Tibial nerve (tissue), 4 donors: Measurements from ENCODE around the gene CA12. TPM values are rescaled to one million over a fixed set of nuclear protein-coding genes. Genes with fewer than 3 reads are reported as not detected.

Experiments used
- DNase-seq, 2 donors: peaks; one replicate each; pipeline ENCODE4 v3.0.0-alpha.2; 2019; ENCODE audit warnings: low spot score in 2 of 2
- H3K27ac ChIP-seq, 4 donors: fragments of 200-600 bp; sonication (generic) in 3 of 4; one replicate each; pipeline ENCODE4 v1.5.1; 2017 to 2019; ENCODE audit warnings: mild to moderate bottlenecking in 1 of 4
- H3K27me3 ChIP-seq, 2 donors: fragments of 200-600 bp; sonication (generic) in 1 of 2; one replicate each; pipeline versions ENCODE4 v1.5.1 to v1.6.0; 2017 to 2019
- H3K36me3 ChIP-seq, 3 donors: fragments of 200-600 bp; sonication (generic); one replicate each; pipeline ENCODE4 v1.5.1; 2018 to 2019
- H3K4me1 ChIP-seq, 4 donors: fragments of 200-600 bp; sonication (generic) in 3 of 4; one replicate each; pipeline ENCODE4 v1.5.1; 2017 to 2019
- H3K4me3 ChIP-seq, 4 donors: fragments of 200-600 bp; sonication (generic) in 3 of 4; one replicate each; pipeline ENCODE4 v1.5.1; 2017 to 2019; ENCODE audit warnings: mild to moderate bottlenecking in 1 of 4, moderate library complexity in 1 of 4
- H3K9me3 ChIP-seq, 4 donors: fragments of 200-600 bp; sonication (generic) in 3 of 4; one replicate each; pipeline ENCODE4 v1.5.1; 2017 to 2019
- EP300 ChIP-seq, 2 donors: sonication (generic); formaldehyde crosslinking; IDR thresholded peaks; one replicate each; pipeline ENCODE4 v1.6.1; 2017; ENCODE audit warnings: antibody characterized with exemption in 2 of 2, mild to moderate bottlenecking in 1 of 2
- POLR2A ChIP-seq, 2 donors: fragments of 450-650 bp; IDR thresholded peaks; one replicate each; pipeline ENCODE4 v1.6.1; 2017; ENCODE audit warnings: antibody characterized with exemption in 2 of 2, mild to moderate bottlenecking in 2 of 2, moderate library complexity in 2 of 2
- WGBS, 2 donors: methylation state at CpG; one replicate each; pipeline ENCODE4 v1.1.5; 2018; 5-methylcytosine and 5-hydroxymethylcytosine counted together
- total RNA-seq, 4 donors: library from RNA; depleted of rRNA; stranded (reverse); fragments of >200 nt; gene quantifications; one replicate each; pipeline ENCODE4 v1.1.0, GENCODE V29; 2016
- TF ChIP-seq, protein P1 (sequence below), 5 experiments: fragments of 200-600 bp in 3 of 5; fragments of 450-650 bp in 2 of 5; sonication (generic) in 3 of 5; IDR thresholded peaks; one replicate each; pipeline ENCODE4 v1.5.1; 2016 to 2019; ENCODE audit warnings: antibody characterized with exemption in 5 of 5, mild to moderate bottlenecking in 3 of 5, moderate library complexity in 2 of 5

The CA12 gene
- total RNA-seq, 4 donors from 2014 or later: 0.22 to 2.5 (median 1.1) TPM

DNA sequence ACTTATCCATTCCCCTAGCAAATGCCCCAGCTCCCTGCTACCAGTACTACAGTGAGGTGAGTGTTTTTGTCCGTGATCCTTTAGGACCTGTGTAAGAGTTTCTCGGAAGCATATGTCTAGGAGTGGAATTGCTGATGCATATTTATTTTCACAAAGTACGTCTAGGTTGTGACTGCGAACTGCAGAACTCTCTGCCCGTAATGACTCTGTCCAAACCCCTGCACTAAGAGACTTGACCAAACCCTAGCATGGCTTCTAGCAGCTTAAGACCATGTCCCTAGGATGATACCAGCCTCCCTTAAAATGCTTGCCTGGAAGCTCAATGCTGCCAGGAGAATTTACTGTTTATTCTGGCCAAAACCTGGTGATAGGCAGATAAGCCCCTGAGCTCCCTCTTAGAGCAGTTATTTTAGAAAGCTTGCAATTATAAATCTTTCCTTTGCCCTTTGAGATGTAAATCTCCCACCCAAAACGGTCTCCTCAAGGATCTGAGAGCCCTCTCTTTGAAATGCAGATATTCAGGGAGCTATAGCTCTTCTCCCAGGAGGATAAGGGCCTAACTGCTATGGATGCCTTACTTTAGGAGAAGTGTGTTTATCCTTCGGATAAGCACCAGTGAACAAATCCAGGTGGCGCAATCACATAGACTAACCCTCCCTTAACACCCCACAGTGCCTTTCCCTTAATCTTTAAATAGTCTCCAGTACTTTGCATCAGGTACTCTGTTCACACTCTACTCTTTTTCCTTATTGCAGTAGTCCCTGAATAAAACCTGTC is 14.7 kb upstream of the CA12 start:
- no peak for DNase-seq
- Histone ChIP-seq H3K27ac (no peak overlapping the region), H3K36me3 (no peaks in the 10 kb centered on the region), H3K27me3 (no peaks in the 10 kb centered on the region), H3K4me1 (peaks cover 0 to 4% (median 0%) of the 10 kb centered on the region in 4 donors), H3K9me3 (no peaks in the 10 kb centered on the region), H3K4me3 (no peak overlapping the region)
- 76 to 85% methylated on average over 8 of the region's 8 CpGs for WGBS, 2 donors
- TF ChIP-seq, protein P1, sequence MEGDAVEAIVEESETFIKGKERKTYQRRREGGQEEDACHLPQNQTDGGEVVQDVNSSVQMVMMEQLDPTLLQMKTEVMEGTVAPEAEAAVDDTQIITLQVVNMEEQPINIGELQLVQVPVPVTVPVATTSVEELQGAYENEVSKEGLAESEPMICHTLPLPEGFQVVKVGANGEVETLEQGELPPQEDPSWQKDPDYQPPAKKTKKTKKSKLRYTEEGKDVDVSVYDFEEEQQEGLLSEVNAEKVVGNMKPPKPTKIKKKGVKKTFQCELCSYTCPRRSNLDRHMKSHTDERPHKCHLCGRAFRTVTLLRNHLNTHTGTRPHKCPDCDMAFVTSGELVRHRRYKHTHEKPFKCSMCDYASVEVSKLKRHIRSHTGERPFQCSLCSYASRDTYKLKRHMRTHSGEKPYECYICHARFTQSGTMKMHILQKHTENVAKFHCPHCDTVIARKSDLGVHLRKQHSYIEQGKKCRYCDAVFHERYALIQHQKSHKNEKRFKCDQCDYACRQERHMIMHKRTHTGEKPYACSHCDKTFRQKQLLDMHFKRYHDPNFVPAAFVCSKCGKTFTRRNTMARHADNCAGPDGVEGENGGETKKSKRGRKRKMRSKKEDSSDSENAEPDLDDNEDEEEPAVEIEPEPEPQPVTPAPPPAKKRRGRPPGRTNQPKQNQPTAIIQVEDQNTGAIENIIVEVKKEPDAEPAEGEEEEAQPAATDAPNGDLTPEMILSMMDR (IDR thresholded peaks at IDR 0.05): no peak
- TF ChIP-seq POLR2A (IDR thresholded peaks at IDR 0.05) (no peak), EP300 (IDR thresholded peaks at IDR 0.05) (no peak)

DNA sequence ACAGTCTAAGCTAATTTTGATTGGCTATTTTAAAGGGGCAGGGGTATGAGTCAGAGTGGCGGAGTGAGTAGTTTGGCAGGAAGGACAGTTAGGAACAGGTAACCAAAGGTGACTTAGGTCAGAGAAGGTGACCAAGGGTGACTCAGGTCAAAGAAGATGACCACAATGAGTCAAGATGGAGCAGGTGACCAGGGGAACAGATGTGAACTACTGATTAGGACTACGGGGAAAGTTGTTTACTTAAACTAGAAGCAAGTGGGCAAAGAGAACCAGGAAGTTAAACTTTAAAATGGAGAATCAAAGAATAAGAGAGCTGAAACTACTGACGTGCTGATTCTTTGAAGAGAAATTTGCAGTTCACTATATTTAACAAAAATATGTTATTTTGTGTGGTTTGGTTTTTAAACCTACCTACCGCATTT is 14.1 kb upstream of the CA12 start:
- TF ChIP-seq POLR2A (IDR thresholded peaks at IDR 0.05) (no peak), EP300 (IDR thresholded peaks at IDR 0.05) (no peak)
- TF ChIP-seq, protein P1 (IDR thresholded peaks at IDR 0.05): no peak
- DNase-seq: no peak
- 84% methylated on average over 4 of the region's 4 CpGs for WGBS, 2 donors
- no peak overlapping the region for H3K4me3 ChIP-seq
- no peaks in the 10 kb centered on the region for H3K36me3 ChIP-seq
- peaks cover 0 to 8% (median 0%) of the 10 kb centered on the region in 4 donors for H3K4me1 ChIP-seq
- H3K9me3 ChIP-seq: no peaks in the 10 kb centered on the region
- no peak overlapping the region for H3K27ac ChIP-seq
- H3K27me3 ChIP-seq: no peaks in the 10 kb centered on the region

DNA sequence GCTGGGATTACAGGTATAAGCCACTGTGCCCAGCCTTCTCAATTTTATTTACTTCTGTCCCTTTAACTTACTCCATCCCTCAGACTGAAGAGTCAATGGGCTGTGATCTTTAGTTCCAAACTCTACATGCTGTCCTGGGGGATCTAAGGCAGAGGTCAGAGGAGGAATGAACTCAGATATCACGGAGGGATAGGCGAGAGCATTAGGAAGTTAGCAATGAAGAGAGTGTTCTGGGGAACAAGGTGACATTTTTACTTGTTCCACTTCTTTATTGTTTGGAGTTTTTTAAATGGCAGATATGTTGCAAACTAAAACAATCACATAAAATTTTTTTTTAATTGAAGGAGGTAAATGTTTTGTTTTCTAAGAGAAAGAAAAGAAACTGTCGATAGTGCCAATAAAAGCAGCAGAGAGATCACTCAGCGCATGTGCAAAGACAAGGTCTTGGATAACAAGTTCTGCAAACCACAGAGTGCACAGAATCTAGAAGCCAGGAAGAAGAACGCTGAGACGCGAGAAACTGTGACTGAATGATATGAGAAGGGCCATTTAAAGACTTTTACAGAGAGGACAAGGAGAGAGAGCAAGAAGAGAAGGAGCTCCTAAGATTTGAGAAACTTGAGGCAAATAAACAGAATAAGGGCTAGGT is 10.8 kb upstream of the CA12 start:
- Histone ChIP-seq H3K4me1 (peaks cover 0 to 20% (median 2%) of the 10 kb centered on the region in 4 donors), H3K36me3 (no peaks in the 10 kb centered on the region), H3K27ac (no peak overlapping the region), H3K9me3 (no peaks in the 10 kb centered on the region), H3K4me3 (no peak overlapping the region), H3K27me3 (no peaks in the 10 kb centered on the region)
- WGBS, 2 donors: 39 to 40% methylated on average over 7 of the region's 7 CpGs
- DNase-seq: peak in 1 of 2 donors; percentile 17
- no peak for TF ChIP-seq EP300 (IDR thresholded peaks at IDR 0.05)
- TF ChIP-seq, protein P1 (IDR thresholded peaks at IDR 0.05): no peak
- no peak for TF ChIP-seq POLR2A (IDR thresholded peaks at IDR 0.05)

DNA sequence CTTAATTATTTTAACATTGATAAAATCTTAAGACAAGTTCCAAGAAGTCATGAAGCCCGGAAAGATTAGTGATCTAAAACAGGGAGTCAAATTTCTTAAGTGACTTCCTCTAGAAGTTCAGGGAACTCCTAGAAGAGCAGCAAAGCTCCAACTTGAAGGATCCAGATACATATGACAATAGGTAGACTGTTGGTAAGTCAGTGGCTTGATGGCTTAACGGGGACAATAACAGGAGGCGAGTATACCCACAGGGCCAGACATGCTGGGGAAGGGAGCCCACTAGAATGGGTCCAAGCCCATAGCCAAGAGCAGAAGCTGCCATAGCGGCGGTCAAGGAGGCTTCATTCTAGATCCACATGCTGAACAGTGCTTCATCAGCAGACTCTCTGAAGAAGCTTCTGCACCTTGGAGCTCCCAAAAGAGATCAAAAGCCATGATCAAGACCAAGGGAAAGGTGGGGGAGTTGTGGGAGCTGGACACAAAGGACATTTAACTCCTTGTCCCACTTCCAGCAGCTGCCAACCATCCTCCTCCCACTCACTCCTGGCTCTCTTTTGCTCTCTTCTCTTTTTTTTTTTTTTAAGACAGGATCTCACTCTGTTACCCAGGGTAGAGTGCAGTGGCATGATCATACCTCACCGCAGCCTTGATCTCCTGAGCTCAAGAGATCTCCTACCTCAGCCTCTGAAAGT is 10.2 kb upstream of the CA12 start:
- 87 to 89% methylated on average over 6 of the region's 6 CpGs for WGBS, 2 donors
- no peak for DNase-seq
- no peak overlapping the region for H3K27ac ChIP-seq
- H3K27me3 ChIP-seq: no peaks in the 10 kb centered on the region
- TF ChIP-seq POLR2A (IDR thresholded peaks at IDR 0.05) (no peak), EP300 (IDR thresholded peaks at IDR 0.05) (no peak)
- TF ChIP-seq, protein P1 (IDR thresholded peaks at IDR 0.05): no peak
- peaks cover 0 to 20% (median 2%) of the 10 kb centered on the region in 4 donors for H3K4me1 ChIP-seq
- H3K36me3 ChIP-seq: no peaks in the 10 kb centered on the region
- H3K4me3 ChIP-seq: no peak overlapping the region
- no peaks in the 10 kb centered on the region for H3K9me3 ChIP-seq
